Sigmoid colon (tissue), 7 donors: ENCODE data around the gene TIGD6. TPM values are rescaled to one million over a fixed set of nuclear protein-coding genes. Genes with fewer than 3 reads are reported as not detected.
A peak's percentile ranks its signal among the peaks of the same experiment; 100 is the strongest.

Experiments
- DNase-seq: peaks from one replicate; pipeline ENCODE4 v3.0.0-alpha.2; 2019
- H3K27ac ChIP-seq, 4 donors: fragments of 200-600 bp; sonication (generic); one replicate each; pipeline ENCODE4 v1.5.1; 2016 to 2019; ENCODE audit warnings: mild to moderate bottlenecking in 1 of 4
- H3K27me3 ChIP-seq, 3 donors: fragments of 200-600 bp; sonication (generic); one replicate each; pipeline ENCODE4 v1.5.1; 2019; ENCODE audit warnings: mild to moderate bottlenecking in 1 of 3
- H3K36me3 ChIP-seq, 4 donors: fragments of 200-600 bp; sonication (generic); one replicate each; pipeline ENCODE4 v1.5.1; 2016 to 2019
- H3K4me1 ChIP-seq, 4 donors: fragments of 200-600 bp; sonication (generic); one replicate each; pipeline ENCODE4 v1.5.1; 2017 to 2019
- H3K4me3 ChIP-seq, 4 donors: fragments of 200-600 bp; sonication (generic); one replicate each; pipeline ENCODE4 v1.5.1; 2017 to 2019; ENCODE audit warnings: mild to moderate bottlenecking in 2 of 4, moderate library complexity in 1 of 4
- H3K9me3 ChIP-seq, 4 donors: fragments of 200-600 bp in 3 of 4; sonication (generic) in 3 of 4; one replicate each; pipeline versions ENCODE4 v1.5.1 to v1.6.1; 2013 to 2019
- EP300 ChIP-seq, 4 donors: sonication (generic); formaldehyde crosslinking; IDR thresholded peaks; one replicate each; pipeline ENCODE4 v1.6.1; 2017; ENCODE audit warnings: antibody characterized with exemption in 4 of 4
- POLR2A ChIP-seq, 2 donors: fragments of 450-650 bp; IDR thresholded peaks; one replicate each; pipeline ENCODE4 v1.6.1; 2016; ENCODE audit warnings: antibody characterized with exemption in 2 of 2, mild to moderate bottlenecking in 2 of 2, moderate library complexity in 2 of 2
- POLR2AphosphoS5 ChIP-seq, 4 donors: sonication (generic); formaldehyde crosslinking; IDR thresholded peaks; one replicate each; pipeline ENCODE4 v1.6.1; 2017; ENCODE audit warnings: antibody characterized with exemption in 4 of 4
- WGBS, 2 donors: extraction: QIAGEN DNeasy Blood & Tissue Kit; methylation state at CpG; one replicate each; pipeline ENCODE4 v1.1.7; 2013; 5-methylcytosine and 5-hydroxymethylcytosine counted together
- intact Hi-C: fragments of 100-400 bp; cut with DNase I; formaldehyde crosslinking; loops from one replicate; pipeline ENCODE4 v1.15.1; 2023
- polyA plus RNA-seq, 3 donors: library from polyadenylated mRNA; stranded (reverse); fragments of 200-250 nt; gene quantifications; one replicate each; pipeline ENCODE4 v1.2.3, GENCODE V29; 2013
- total RNA-seq, 4 donors: library from RNA; depleted of rRNA; stranded (reverse); fragments of >200 nt; gene quantifications; one replicate each; pipeline ENCODE4 v1.1.0, GENCODE V29; 2016
- TF ChIP-seq, protein P1 (sequence below), 4 experiments: fragments of 450-650 bp in 3 of 4; fragments of 200-600 bp in 1 of 4; IDR thresholded peaks; one replicate each; pipeline ENCODE4 v1.5.1; 2016 to 2019; ENCODE audit warnings: antibody characterized with exemption in 4 of 4, mild to moderate bottlenecking in 3 of 4, moderate library complexity in 2 of 4
- donor health status: healthy with polysubstance abuse.
- donor health status: Bipolar disorder and iron deficiency.
- donor health status: healthy.

TIGD6 gene
- total and polyA plus RNA-seq, 7 donors = 0.60 to 11.4 (median 2.4) TPM

DNA sequence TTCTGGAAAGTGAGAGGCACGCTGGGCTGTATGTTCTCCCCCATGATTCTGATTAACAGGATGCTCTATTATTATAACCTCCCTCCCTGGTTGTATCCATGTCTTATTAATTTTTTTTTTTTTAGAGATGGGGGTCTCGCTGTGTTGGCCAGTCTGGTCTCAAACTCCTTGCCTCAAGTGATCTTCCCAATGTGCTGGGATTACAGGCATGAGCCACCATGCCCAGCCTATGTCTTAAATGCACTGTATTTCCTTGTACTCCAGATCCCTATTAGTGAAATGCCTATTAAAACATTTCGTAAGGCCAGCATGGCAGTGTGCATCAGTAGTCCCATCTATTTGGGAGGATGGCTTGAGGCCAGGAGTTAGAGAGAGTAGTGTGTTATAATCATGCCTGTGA is 7.0 kb downstream of the TIGD6 start:
- no peak overlapping the region for H3K27ac ChIP-seq
- no peak for DNase-seq
- TF ChIP-seq POLR2AphosphoS5 (IDR thresholded peaks at IDR 0.05) (no peak), EP300 (IDR thresholded peaks at IDR 0.05) (no peak)
- TF ChIP-seq, protein P1, sequence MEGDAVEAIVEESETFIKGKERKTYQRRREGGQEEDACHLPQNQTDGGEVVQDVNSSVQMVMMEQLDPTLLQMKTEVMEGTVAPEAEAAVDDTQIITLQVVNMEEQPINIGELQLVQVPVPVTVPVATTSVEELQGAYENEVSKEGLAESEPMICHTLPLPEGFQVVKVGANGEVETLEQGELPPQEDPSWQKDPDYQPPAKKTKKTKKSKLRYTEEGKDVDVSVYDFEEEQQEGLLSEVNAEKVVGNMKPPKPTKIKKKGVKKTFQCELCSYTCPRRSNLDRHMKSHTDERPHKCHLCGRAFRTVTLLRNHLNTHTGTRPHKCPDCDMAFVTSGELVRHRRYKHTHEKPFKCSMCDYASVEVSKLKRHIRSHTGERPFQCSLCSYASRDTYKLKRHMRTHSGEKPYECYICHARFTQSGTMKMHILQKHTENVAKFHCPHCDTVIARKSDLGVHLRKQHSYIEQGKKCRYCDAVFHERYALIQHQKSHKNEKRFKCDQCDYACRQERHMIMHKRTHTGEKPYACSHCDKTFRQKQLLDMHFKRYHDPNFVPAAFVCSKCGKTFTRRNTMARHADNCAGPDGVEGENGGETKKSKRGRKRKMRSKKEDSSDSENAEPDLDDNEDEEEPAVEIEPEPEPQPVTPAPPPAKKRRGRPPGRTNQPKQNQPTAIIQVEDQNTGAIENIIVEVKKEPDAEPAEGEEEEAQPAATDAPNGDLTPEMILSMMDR (IDR thresholded peaks at IDR 0.05) = no peak
- WGBS, 2 donors = 90 to 95% methylated on average over 3 of the region's 3 CpGs
- H3K27me3 ChIP-seq = no peaks in the 10 kb centered on the region
- no peak overlapping the region for H3K4me3 ChIP-seq
- H3K9me3 ChIP-seq = no peaks in the 10 kb centered on the region
- peaks cover 0 to 5% (median 4%) of the 10 kb centered on the region in 4 donors for H3K4me1 ChIP-seq
- H3K36me3 ChIP-seq = peaks cover 0 to 15% (median 0%) of the 10 kb centered on the region in 4 donors
- intact Hi-C loops = loop anchor here (5.0 to 10.0 kb wide), 2 partner anchors 136 to 269 kb away; no protein-coding TSS in a partner anchor

DNA sequence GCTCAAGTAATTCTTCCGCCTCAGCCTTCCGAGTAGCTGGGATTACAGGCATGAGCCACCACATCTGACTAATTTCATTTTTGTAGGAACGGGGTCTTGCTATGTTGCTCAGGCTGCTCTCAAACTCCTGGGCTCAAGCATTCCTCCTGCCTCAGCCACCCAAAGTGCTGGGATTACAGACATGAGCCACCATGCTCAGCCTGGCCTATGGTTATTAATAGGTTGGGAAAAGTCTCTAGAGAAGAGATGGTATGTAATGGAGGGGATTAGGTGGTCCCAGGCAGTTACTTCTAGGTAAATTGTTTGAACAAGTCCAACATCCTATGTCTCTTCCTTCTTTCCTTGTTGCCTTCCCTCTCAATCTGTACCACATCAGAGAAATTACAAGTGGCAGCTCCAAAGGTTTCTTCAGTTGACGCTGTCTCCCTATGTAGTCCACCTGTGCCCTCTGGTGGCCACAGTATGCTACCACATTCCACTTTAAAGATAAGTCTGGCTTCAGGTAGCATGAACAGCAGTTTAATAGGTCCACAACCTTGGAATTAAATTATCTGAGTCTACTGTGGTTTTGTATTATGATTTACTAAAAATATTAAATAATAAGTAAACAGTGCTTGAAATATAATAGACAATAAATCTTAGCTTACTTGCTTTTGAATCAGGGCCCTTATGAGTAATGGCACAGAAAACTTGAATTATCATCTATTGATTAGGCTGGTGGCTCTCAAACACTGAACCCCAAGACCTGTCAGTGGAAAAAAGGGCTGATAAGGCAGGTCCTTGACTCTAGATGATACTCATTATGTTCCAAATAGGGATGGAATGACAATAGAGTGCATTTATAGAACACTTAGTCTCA is 9.7 kb downstream of the TIGD6 start:
- 64 to 70% methylated on average over 4 of the region's 4 CpGs for WGBS, 2 donors
- Histone ChIP-seq H3K9me3 (no peaks in the 10 kb centered on the region), H3K4me3 (no peak overlapping the region), H3K4me1 (peaks cover 0 to 5% (median 2%) of the 10 kb centered on the region in 4 donors), H3K27ac (no peak overlapping the region), H3K27me3 (no peaks in the 10 kb centered on the region), H3K36me3 (peaks cover 0 to 13% (median 0%) of the 10 kb centered on the region in 4 donors)
- peak; percentile 84 for DNase-seq
- intact Hi-C loops = loop anchor here (2.0 to 10.0 kb wide), 5 partner anchors 30 to 352 kb away; partner anchors contain the start of gene SLC26A2
- TF ChIP-seq EP300 (IDR thresholded peaks at IDR 0.05) = no peak
- TF ChIP-seq, protein P1 (IDR thresholded peaks at IDR 0.05) = peak; percentile 85 to 96 (median 90)
- TF ChIP-seq POLR2AphosphoS5 (IDR thresholded peaks at IDR 0.05) = peak in 1 of 4 donors; percentile 25

DNA sequence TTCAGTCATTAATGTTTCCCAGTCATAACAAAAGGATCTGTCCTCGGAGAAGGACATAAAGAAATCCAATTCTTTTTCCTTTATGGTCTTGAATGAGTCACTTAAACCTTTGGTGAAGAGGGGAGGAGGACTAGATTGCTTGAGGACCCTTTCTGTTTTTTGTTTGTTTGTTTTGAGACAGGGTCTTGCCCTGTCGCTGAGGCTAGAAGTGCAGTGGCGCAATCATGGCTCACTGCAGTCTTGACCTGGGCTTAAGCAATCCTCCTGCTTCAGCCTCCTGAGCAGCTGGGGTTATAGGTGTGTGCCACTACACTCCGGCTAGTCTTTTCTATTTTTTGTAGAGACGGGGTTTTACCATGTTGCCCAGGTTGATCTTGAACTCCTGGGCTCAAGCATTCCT is 12.3 kb downstream of the TIGD6 start:
- Histone ChIP-seq H3K27me3 (no peaks in the 10 kb centered on the region), H3K36me3 (no peaks in the 10 kb centered on the region), H3K4me3 (no peak overlapping the region), H3K9me3 (no peaks in the 10 kb centered on the region), H3K27ac (no peak overlapping the region), H3K4me1 (peaks cover 0 to 5% (median 2%) of the 10 kb centered on the region in 4 donors)
- 87 to 88% methylated on average over 5 of the region's 5 CpGs for WGBS, 2 donors
- TF ChIP-seq, protein P1 (IDR thresholded peaks at IDR 0.05) = no peak
- TF ChIP-seq POLR2A (IDR thresholded peaks at IDR 0.05) (no peak), EP300 (IDR thresholded peaks at IDR 0.05) (no peak), POLR2AphosphoS5 (IDR thresholded peaks at IDR 0.05) (no peak)
- DNase-seq = no peak
- intact Hi-C loops = no loop called here

DNA sequence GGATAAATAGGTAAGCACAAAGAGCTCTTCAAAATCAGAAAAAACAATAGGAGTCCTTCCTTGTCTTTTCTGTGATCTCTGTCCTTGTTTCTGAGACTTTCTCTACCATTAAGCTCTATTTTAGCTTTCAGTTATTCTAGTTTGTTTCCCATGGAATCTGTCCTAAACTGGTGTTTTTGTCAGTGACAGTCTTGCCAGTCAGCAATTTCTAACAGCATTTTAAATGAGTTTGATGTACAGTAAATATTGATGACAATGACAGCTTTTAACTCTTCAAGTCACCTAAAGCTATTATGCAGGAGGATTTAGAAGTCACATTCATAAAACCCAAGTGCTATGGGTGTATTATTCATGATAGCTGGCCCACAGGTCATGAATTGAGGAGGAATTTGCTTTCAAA is 17.9 kb downstream of the TIGD6 start:
- intact Hi-C loops = no loop called here
- no peak overlapping the region for H3K4me3 ChIP-seq
- no peak overlapping the region for H3K27ac ChIP-seq
- TF ChIP-seq, protein P1 (IDR thresholded peaks at IDR 0.05) = no peak
- TF ChIP-seq POLR2A (IDR thresholded peaks at IDR 0.05) (no peak), POLR2AphosphoS5 (IDR thresholded peaks at IDR 0.05) (no peak), EP300 (IDR thresholded peaks at IDR 0.05) (no peak)
- peaks cover 0 to 23% (median 7%) of the 10 kb centered on the region in 4 donors for H3K36me3 ChIP-seq
- no peaks in the 10 kb centered on the region for H3K27me3 ChIP-seq
- H3K9me3 ChIP-seq = no peaks in the 10 kb centered on the region
- DNase-seq = no peak
- H3K4me1 ChIP-seq = peaks cover 0 to 10% (median 8%) of the 10 kb centered on the region in 4 donors
